Umbilical cord (tissue), 2 donors: Measurements from ENCODE around the gene PEMT. TPM values are rescaled to one million over a fixed set of nuclear protein-coding genes. Genes with fewer than 3 reads are reported as not detected.
A peak's percentile ranks its signal among the peaks of the same experiment; 100 is the strongest.

ENCODE experiments used
- DNase-seq: peaks from one replicate; pipeline ENCODE4 v3.0.0-alpha.2; 2015; ENCODE audit warnings: low spot score
- total RNA-seq: library from RNA; depleted of rRNA; stranded (reverse); fragments of >200 nt; gene quantifications from one replicate; pipeline ENCODE4 v1.2.3, GENCODE V29; 2014; ENCODE audit warnings: low replicate concordance; ENCODE audit not compliant: insufficient read depth

The PEMT gene
- total RNA-seq, 1 donor from 2014 or later = 23.4 TPM

GRCh38 chr17:17503566-17504130 lies 87.9 kb downstream of the PEMT start:
- no peak for DNase-seq

DNA sequence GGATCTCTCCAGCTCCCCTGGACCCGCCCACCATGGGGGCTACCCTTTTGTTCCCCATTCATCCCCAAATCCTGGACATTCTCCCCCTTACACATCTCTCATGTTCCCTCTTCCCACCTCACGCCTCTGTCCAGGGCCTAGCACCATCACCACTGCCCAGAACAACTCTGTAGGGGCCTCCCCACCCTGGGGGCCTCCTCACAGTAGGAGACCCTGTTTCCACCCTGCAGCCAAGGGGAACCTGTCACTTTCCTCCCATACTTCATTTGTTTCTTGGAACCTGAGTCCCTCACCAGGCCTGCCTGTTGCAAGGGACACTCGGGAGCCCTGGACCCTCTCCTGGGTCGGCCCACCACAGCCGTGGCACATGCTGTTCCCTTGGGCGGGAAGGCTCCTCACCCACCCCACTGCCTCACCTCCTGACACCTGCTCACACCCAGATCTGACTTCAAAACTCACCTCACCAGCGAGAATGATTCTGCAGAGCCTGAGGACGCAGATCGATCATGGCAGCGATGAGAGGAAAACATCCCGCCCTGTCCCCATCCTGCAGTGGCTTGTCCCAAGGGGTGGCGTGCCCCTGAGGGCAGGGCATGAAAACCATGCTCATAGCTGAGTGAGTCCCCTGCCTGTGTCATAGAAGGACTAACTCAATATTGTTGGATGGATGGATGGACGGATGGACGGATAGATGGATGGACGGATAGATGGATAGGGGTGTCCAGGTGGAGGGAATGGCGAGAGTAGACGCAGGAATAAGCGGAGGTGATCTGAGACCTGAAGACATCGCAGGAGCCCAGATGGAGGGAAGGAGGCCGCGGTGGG lies 88.6 kb downstream of the PEMT start:
- DNase-seq = no peak

GRCh38 chr17:17500999-17501605 lies 90.4 kb downstream of the PEMT start:
- no peak for DNase-seq

DNA sequence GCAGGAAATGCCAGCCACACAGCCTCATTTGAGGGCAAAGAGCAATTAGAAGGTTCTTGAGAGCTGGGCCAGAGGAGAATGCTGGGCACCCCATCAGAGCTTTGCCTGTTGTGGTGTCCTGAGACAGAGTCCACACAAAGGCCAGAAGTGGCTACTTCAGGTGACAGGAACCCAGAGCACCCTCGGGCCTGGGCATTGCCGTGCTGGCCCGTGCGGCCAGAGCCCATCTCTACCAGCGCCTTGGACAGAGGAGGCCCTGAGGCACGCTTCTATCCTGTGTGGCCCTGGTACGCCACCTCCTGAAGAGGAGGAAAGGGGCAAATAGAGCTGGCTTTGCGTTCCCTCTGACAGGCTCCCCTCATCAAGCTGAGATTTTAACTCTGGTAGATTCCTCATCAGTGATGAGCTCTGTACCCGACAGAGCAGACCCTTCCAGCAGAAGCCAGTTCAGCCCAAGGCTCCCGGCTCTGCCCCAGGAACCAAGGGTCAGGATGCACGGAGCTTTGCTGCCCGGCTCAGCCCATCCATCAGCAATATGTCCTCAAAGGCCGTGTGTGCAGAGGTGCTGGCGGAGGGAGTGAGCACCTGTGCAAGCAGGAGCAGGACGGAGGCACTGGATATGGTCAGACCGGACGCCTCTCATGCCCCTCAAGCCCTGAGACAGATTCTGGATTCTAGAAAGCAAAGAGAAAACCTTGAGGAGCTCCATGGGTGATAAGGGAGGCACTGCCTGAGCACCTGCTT lies 91.9 kb downstream of the PEMT start:
- no peak for DNase-seq

GRCh38 chr17:17498606-17499301 lies 92.8 kb downstream of the PEMT start:
- no peak for DNase-seq

- no peak for DNase-seq
Observed at GRCh38 chr17:17497845-17498520, 93.5 kb downstream of the PEMT start.

DNA sequence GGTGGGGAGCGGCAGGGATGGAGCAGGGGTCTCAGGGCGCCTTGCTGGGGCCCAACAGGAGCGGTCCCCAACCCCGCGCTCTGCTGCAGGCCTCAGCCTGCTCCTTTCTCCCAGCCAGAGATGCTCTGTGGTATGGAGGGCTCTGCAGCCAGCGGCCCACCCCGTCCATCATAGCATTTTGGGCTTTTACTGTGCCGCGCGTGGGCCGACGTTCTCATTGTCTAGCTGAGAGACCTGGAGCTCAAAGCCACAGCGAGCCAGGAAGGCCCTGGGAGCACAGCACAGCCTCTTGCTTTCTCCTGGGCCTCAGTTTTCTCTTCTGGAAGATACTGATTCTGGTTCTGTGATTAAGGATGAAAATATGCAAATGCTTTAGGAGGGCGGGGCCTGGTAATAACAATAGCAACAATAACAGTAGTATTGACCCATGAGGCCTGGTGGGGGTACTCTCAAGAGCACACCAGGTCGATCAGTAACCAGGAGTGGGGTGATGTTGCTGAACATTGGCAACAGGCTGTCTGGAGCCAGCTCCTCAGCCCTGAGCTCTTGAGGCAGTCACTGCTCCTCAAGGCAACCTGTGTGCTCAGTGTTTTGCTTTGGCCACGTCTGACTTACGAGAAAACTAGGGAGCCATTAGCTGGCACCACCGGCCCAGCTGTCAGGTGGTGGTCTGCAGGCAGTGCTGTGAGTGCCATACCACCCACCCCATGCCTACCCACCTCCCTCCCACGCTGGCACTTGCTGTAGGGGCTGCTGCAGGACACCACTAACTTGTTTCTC lies 94.3 kb downstream of the PEMT start:
- no peak for DNase-seq

GRCh38 chr17:17496189-17497064 lies 95.1 kb downstream of the PEMT start, which contains the start of gene RASD1:
TSS of gene RASD1 (minus strand) at chr17:17496395. CDS start at chr17:17496181, 214 bp downstream.
- DNase-seq = peak; percentile 85

GRCh38 chr17:17495536-17496188 lies 95.8 kb downstream of the PEMT start:
- no peak for DNase-seq

- DNase-seq = peak; percentile 59
Observed at GRCh38 chr17:17494870-17495535, 96.5 kb downstream of the PEMT start.

DNA sequence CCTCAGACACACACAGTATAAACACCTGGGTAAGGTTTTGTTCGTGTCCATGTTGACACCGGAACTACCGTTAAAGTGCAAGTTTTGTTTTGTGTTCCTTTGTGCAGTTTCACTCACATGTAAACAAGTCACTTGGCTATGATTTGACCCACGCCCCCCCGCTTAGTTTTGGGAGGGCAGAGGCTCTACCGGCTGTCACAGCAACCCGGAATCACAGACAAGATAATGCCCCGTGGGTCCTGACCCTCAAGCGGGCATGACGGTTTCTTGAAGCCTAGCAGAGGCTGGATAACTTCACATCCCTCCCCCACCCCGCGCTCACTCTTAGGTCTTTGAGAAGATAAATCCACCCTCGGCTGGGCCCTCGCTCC lies 97.0 kb downstream of the PEMT start:
- no peak for DNase-seq

DNA sequence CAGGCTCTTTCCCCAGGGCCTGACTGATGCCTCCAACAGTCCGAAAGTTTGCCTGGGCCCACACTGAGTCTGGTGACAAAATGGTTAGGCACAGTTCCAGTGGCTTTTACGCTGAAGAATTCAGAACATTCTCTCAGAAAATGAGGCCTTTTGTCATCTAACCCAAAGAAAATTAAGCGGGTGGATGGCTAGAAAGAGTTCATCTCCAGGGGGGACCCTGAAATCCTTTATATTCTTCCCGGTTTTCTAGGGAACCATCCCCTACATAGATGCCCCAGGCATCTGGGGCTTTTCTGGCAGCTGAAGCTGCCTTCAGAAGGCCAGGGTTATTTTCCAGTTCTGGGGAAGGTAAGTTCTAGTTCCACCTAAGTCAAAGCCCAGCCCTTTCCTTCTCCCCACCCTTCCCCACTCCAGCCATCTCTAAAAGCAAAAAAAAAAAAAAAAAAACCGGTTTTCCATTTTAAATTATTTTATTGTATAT lies 97.5 kb downstream of the PEMT start:
- DNase-seq = no peak

- no peak for DNase-seq
Observed at GRCh38 chr17:17493249-17493985, 98.1 kb downstream of the PEMT start.

- DNase-seq = no peak
Observed at GRCh38 chr17:17492571-17492970, 98.9 kb downstream of the PEMT start.

- DNase-seq = no peak
Observed at GRCh38 chr17:17492085-17492484, 99.4 kb downstream of the PEMT start.

- DNase-seq = no peak
Observed at GRCh38 chr17:17491546-17491988, 99.9 kb downstream of the PEMT start.

DNA sequence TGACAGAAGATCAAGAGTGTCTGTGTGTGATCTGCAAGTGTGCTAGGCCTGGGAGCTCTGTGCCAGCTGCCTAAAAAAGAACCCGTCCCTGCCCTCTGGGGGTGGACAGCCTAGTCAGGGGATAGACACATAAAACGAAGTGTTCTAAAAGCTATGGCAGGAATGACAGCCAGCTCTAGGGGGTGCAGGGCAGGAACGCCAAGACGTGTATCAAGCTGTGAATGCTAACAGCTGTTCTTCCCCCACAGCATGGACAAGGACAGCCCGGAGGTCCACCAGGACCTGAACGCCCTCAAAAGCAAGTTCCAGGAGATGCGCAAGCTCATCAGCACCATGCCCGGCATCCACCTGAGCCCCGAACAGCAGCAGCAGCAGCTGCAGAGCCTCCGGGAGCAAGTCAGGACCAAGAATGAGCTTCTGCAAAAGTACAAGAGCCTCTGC lies 100.5 kb downstream of the PEMT start:
- DNase-seq = no peak
